ENCODE measurements around the gene DNAAF6.
"Not testable (repeated sequence)": the region's sequence is repeated elsewhere in the genome, so short reads cannot be mapped to it uniquely, and the experiment has no call there.

The DNAAF6 gene

DNA sequence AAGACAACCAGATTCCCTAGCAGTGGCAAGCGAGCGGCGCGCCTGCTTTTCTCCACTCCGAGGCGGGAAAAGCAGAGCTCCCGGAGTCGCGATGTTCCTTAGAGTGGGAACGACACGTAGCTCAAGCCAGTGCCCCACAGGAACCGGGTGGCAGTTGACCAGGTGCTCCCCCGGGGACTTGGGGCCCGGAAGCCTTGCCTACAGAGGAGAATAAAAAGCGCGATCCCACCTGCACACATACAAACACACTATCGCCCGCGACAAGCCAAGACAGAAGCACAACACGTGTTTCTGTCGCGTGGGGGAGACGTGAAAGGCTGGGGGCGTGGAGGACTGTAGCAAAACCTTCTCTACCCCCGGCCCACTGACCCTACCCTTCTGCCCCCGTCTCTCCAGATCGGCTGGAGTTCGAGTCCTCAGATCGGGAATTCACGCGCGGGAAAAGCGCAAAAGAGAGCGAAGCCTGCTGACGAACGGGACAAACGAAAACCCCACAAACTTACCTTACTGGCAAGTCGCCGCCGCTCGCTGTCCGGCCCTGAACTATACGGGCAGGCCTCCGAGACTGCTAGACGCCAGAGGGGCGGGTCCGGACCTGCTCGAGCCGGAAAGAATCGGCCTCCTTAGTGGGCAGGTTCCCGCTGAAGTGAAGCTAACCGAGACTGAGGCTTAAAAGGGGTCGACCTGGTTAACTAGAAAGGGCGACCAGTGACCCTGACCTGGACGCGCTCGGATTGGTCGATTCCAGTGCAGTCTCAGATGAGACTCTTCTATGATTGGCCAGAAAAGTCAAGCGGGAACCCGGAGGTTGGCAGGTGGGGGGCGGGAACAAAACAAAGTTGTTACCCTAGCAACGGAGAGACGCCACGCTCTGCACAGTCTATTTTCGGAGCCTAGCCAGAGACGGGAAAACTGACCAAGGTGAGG lies at the start of gene DNAAF6, which contains the start of gene NUP62CL:
TSS of gene DNAAF6 (plus strand) at position 842 of the 927 bp plus-strand sequence. CDS start 6,265 bp downstream, outside the sequence.
TSS of gene NUP62CL (minus strand) at position 664 of the 927 bp plus-strand sequence. CDS start 31,287 bp downstream, outside the sequence.
- peak; percentile 51 for DNase-seq

DNA sequence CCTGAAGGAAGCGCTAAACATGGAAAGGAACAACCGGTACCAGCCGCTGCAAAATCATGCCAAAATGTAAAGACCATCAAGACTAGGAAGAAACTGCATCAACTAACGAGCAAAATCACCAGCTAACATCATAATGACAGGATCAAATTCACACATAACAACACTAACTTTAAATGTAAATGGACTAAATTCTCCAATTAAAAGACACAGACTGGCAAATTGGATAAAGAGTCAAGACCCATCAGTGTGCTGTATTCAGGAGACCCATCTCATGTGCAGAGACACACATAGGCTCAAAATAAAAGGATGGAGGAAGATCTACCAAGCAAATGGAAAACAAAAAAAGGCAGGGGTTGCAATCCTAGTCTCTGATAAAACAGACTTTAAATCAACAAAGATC lies 48.8 kb upstream of the DNAAF6 start:
- not testable (repeated sequence) for DNase-seq

DNA sequence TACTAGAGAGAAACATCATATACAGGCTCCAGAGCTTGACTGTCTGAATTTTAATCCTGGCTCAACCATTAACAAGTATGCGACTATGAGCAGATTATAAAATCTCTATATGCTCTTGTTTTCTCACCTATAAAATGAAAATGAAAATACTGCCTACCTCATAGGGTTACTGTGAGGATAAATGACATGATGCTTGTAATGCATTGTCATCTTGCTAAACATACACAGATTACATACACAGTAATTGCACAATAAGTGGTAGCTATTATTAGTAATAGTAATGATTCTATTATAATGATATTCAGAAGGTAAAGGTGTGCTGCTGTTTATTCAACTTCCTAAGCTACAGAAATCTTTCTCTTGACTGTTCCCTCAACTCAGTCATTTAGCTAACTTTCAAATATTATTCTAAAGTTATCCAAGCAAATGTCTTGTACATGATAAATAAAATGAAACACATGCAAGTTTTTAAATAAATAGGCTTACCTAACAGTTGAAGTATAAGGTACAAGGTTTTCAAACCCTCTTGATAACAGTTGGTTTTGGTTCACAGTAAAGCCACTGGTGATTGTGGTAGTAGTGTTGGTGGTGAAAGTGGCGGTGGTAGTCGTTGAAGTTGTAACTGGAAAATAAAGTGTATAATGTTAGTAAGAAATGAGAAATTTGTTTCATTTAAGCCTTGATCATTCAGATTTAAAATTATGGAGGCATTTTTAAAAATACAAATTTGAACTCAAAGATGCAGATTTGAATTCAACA lies 39.1 kb upstream of the DNAAF6 start:
- DNase-seq = no peak

DNA sequence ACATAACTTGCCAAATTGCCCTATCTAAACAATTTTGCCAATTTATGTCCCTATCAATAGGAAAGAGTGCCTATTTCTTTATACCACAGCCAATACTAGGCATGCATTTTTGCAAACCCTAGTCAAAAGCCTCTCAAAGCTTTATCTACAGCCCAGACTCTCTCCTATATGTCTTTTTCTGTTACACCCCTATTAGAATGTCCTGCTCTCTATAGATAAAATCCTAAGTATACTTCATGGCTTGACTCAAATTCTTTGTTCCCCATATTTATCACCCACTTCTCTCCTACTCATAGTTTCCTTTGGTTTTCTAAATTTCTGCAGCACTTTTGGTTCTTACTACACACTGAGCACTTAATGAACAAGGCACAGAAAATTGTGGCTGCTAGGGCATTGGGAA lies 38.2 kb upstream of the DNAAF6 start:
- no peak for DNase-seq

DNA sequence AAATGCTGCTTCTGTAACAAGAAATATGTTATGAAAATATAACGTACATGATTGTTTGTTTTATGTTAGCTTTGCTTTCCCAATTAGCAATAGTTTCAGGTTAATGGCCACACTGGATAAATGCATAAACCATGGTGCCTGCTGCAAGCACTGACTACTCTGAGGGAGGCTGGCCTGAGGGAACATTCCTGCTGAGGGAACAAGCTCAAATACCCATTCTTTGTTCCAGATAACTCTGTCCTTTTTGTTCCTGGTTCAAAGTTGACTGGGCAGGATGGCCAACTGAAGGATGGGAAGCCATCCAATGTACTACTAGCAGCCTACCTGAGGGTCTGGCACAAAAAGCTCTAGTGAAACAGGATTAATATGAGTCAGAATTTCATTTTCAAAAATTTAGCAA lies 37.7 kb upstream of the DNAAF6 start:
- DNase-seq = no peak

DNA sequence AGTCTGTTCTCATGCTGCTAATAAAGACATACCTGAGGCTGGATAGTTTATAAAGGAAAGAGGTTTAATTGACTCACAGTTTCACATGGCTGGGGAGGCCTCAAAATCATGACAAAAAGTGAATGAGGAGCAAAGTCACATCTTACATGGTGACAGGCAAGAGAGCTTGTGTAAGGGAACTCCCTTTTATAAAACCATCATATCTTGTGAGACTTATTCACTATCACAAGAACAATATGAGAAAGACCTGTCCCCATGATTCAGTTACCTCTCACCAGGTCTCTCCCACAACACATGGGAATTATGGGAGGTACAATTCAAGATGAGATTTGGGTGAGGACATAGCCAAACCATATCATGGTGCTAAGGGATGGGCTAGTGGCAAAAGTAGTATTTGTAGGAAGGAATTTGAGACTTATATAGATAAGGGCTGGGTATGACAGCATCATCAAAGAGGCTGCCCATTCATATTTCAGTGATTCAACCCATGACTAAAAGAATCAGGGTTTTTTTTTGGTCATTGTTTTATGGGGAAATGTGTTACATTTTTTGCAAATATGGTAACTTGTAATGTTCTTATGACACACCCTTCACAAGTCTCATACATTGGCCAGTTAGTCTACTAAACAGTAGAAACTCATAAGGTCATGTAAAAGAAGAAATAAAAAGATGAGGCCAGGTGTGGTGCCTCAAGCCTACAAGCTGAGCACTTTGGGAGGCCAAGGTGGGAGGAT lies 34.9 kb upstream of the DNAAF6 start:
- no peak for DNase-seq

DNA sequence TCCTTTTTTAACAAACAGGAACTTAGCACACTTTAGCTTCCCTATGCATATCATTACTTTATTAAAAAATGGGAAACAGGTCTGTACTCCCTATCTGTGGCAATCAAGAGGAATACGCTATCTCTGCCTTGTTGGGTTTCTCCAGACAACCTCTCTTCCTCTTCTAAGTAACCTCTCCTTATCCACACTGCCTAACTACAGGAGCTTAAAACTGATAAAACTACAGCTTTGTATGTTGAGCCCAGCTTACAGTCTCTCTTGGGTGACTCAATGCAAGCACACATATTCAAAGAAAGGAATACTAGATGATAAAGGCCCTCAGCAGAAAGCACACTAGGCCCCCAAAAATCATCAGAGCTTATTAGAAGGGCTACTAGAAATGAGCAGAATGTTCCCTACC lies 9.1 kb upstream of the DNAAF6 start:
- DNase-seq = no peak

DNA sequence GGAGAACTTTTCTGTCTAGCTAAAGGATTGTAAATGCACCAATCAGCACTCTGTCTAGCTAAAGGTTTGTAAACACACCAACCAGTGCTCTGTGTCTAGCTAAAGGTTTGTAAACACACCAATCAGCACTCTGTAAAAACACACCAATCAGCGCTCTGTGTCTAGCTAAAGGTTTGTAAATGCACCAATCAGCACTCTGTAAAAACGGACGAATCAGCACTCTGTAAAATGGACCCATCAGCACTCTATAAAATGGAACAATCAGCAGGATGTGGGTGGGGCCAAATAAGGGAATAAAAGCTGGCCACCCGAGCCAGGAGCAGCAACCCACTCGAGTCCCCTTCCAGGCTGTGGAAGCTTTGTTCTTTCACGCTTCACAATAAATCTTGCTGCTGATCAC lies 8.3 kb upstream of the DNAAF6 start:
- not testable (repeated sequence) for DNase-seq

DNA sequence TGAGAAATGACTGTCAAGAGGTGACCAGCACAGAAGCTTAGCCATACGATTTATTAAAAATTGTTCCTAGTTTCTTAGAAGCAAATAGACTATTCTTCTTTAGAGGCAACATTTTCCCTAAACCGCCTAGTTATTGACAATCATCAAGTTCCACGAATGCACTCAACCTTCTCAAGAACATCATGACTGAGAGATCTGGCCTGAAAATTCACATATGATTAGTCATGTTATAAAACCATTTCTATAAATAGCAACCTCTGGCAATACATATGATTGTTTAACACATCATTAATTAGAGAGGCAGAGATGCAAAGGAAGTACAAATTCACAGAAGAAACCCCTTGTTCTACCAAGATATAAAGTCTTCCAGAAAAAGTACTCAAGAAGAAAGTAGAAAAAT lies 6.9 kb upstream of the DNAAF6 start:
- DNase-seq = no peak

DNA sequence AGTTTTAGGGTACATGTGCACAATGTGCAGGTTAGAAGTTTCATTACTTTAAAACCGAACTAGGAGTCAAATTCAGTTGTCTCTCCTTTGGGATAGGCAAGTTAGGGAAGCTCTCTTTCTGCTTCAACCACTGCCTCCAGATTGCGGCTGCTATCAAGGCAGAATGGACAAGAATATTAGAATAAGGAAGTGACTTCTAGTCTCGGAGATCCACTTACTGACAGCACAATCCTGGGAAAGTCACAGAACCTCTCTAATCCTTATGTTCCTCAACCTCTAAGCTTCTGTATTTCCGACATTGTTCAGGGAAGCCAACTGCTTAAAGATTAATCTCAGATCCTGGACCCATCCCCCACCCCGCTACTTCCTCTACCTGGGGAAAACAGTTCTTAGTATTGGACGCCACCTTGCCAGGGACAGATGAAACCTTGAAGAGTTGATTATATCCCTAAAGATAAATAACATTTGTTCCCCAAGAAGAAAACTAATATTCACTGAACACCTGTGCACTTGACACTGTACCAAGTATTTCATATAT lies 2.3 kb upstream of the DNAAF6 start:
- DNase-seq = no peak

DNA sequence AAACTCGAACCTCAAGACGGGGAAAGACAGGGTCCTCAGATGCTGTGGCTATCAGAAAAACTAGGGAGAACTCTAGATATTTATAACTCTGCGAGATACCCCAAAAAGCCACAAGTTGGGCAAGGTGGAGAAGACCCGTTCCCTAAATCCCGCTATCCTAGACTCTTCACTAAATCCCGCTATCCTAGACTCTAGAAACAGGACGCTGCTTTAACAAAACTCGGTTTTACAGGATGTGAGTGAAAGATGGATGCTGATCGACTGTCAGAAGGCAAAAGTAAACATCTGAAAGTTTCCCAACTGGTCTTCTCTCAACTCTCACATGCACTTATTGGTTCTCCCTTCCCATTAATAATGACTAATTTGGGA lies 270 bp downstream of the DNAAF6 start:
- no peak for DNase-seq

DNA sequence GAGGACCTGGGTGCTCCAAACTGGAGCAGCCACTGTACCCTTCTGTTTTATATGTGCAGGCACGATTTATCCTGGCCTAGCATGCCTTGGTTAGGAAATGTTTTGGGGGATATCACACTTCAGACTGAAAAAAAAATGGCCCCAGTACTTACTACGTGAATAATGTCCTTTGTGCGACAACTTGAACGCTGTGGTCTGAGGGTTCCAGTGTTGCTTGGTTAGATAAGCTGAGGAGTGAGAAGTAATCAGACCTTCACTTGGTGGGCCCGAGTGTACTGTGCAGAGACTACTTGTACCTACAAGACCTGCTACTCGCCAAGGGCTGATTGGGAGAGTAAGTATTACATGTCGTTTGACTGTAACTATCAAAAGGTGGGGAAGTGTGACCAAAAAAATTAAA lies 678 bp downstream of the DNAAF6 start:
- no peak for DNase-seq

DNA sequence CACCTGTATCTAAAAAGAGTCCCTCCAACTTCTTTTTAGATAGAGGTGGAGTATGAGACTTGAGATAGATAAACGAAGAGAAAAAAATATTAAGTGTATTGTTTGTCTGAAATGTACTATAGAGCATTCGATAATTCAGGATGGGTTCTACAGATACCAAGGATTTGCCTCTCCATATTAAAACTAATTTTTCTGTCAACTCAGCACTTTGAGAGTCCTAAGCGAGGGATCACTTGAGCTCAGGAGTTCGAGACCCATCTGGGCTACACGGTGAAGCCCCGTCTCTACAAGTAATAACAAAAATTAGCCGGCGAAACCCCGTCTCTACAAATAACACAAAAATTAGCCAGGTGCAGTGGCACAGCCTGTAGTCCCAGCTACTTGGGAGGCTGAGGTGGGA lies 1.5 kb downstream of the DNAAF6 start:
- DNase-seq = no peak

DNA sequence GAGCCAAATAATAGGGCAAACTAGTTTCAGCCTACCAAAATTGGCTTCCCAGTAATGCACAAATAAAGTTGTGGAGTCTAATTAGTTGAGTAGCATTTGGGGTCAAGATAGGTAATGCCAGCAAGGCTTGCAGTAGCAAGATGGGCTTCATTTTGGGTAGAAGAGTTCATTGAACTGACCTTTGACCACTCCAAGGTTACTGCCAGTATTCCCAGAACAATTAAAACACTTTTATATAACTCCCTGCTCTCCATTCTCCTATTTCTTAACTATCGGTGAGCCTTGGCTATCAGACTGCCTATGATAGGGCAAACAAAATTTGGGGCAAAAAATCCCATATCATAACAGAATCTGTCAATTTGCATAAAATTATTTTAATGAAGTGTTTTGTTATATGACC lies 7.1 kb downstream of the DNAAF6 start:
- no peak for DNase-seq

DNA sequence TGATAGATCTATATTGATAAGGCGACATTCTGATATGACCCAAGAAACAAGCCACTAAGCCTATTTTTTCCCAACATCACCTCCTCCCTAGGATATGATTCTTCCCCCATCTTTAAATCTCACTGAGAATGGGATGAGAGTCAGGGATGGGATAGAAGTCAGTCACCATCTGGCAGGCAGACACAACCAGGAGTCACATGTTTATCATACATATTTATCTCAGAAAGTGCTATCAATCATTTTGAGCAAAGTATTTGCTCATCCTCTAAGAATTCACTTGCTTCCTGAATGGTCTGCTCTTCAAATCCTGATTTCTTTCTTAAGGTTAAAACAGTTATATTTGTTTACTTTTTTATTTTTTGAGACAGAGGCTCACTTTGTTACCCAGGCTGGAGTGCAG lies 20.3 kb downstream of the DNAAF6 start:
- no peak for DNase-seq

DNA sequence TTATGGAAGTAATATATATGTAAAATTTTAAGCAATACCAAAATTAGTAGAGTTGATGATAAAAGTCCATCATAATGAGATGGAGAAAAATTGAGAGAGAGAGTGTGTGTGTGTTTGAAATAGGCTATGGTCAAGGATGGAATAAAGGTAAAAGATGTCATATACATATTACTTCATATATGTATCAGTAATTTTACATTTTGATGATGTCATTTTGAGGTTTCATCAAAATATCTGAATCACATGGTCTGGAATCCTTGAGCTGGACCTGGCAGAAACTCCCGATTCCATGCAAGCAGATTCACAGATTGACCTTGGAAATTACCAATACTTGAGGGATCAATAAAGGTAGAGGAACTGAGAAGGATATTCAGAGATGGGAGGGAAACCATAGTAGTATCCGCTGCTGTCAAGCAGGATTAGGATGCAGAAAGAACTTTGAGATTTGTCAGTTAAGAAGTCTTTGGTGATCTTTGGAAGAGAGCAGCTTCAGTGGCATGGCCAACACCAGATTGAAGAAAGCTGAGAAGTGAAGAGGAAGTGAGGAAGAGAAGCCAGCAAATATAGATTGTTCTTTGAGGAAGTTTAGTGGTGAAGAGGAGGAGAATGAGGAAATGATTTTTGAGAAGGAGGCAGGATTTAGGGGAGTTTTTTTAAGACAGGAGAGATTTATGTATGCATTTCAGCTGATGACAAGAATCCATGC lies 21.5 kb downstream of the DNAAF6 start:
- no peak for DNase-seq

DNA sequence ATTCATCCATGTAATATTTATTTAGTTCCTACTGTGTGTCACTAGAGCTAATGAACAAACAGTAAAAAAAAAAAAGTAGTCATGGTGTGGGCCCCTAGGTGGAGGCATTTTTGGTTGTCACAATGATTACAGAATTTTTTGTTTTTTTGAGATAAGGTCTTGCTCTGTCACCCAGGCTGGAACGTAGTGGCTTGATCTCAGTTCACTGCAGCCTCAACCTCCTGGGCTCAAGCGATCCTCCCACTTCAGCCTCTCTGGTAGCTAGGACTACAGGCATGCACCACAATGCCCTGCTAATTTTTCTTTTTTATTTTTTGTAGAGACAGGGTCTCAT lies 22.0 kb downstream of the DNAAF6 start:
- DNase-seq = no peak

DNA sequence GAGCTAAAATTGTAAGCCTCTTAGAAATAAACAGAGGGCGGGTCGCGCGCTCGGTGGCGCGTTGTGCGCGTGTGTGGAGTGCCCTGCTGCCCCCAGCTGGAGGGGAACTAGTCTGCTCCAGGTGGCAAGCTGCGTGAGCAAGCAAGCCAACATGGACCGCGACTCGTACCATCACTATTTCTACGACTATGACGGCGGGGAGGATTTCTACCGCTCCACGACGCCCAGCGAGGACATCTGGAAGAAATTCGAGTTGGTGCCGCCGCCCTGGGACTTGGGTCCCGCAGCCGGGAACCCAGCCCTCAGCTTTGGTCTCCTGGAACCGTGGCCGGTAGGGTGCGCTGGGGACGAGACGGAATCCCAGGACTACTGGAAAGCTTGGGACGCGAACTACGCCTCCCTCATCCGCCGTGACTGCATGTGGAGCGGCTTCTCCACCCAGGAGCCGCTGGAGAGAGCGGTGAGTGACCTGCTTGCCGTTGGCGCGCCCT lies 66.1 kb downstream of the DNAAF6 start:
- no peak for DNase-seq

DNA sequence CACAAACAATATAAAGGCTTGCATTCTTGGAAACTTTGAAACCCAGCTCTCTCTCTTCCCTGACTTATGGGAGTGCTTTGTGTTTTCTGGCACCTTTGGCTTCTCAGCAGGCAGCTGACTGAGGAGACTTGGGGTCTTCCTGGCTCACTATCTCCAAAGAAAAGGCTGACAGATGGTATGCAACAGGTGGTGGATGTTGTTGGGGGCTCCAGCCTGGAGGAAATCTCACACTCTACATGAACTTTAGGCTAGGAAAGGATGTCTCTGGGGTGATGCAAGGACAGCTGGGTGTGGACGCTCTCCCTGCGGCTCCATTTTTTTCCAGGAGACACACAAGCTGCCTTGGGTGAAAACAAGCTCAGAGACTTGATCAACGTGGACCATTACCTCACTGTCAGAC lies 67.4 kb downstream of the DNAAF6 start:
- DNase-seq = no peak

DNA sequence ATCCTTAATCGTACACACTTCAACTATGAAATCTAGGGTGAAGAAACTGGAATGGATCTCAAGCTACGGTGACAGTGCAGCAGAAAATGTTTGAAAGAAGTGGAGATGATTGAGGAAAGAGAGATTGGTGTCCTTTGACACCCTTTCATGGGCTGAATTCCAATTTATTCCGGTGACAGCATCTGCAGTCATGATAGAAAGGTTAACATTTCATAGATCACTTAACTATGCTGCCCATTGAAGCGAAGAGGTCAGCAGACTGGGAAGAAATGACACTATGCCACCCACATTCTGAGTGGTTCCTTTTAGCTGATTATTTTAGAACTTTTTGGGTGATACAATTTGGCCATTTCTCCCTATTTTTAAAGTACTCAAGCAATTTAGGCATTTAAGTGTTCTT lies 82.3 kb downstream of the DNAAF6 start:
- no peak for DNase-seq

DNA sequence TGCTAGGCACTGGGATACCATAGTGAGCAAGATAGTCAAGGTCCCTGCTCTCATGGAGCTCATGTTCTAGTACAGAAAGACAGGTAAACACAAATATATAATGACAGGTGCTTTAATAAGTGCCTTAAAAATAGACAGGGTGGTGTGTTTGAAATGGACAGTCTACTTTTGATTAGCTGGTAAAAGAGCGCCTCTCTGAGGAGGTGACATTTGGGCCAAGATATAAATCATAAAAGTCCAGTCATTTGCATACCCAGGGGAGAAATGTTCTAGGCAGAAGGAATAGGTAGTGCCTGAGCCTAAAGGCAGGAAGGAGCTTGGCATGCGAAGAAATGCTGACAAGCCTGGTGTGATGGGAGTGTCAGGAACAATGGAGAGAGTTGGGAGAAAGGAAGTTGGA lies 83.6 kb downstream of the DNAAF6 start:
- DNase-seq = no peak

DNA sequence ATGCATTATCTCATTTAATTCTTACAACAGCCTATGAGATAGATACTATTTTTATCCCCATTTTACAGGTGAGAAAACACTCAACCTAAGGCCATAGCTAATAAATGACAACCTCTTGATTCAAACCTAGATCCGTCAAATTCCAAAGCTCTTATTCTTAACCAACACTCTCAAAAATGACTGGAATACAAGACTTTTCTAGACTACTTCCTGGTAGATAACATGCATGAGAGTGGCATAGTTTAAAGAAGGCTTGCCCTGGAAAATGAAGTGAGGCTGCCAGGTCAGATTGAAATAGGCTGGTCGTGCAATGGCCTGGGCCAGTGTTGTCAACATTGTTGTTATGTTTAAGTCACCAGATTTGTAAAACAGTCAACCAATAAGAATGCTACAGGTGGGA lies 86.6 kb downstream of the DNAAF6 start:
- no peak for DNase-seq

Data from activated CD4-positive, CD25-positive, alpha-beta regulatory T cell treated with anti-CD3 and anti-CD28 coated beads, Interleukin-2, amount 50 U/mL, for 72 hours (primary cell).